PC-9 (cell line): ENCODE data around the gene CMSS1.

ENCODE experiments used
- EZH2 ChIP-seq: fragments of 200-600 bp; sonication (generic); IDR thresholded peaks from 2 replicates; pipeline ENCODE4 v1.8.0; 2017; ENCODE audit warnings: antibody characterized with exemption, low read depth
- TF ChIP-seq, protein P1 (sequence below): fragments of 200-600 bp; sonication (generic); conservative IDR thresholded peaks from 2 replicates; pipeline ENCODE4 v1.6.1; 2017; ENCODE audit warnings: mixed run types, antibody characterized with exemption, mild to moderate bottlenecking, moderate library complexity

GRCh38 chr3:100106531-100107141 lies 289.0 kb downstream of the CMSS1 start:
- TF ChIP-seq, protein P1, sequence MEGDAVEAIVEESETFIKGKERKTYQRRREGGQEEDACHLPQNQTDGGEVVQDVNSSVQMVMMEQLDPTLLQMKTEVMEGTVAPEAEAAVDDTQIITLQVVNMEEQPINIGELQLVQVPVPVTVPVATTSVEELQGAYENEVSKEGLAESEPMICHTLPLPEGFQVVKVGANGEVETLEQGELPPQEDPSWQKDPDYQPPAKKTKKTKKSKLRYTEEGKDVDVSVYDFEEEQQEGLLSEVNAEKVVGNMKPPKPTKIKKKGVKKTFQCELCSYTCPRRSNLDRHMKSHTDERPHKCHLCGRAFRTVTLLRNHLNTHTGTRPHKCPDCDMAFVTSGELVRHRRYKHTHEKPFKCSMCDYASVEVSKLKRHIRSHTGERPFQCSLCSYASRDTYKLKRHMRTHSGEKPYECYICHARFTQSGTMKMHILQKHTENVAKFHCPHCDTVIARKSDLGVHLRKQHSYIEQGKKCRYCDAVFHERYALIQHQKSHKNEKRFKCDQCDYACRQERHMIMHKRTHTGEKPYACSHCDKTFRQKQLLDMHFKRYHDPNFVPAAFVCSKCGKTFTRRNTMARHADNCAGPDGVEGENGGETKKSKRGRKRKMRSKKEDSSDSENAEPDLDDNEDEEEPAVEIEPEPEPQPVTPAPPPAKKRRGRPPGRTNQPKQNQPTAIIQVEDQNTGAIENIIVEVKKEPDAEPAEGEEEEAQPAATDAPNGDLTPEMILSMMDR: no peak
- no peak for TF ChIP-seq EZH2
